Melanocyte of skin (primary cell): ENCODE data around the gene DUS1L. TPM values are rescaled to one million over a fixed set of nuclear protein-coding genes. Genes with fewer than 3 reads are reported as not detected.

ENCODE experiments used
- total RNA-seq, 2 donors: library from RNA; depleted of rRNA; stranded (reverse); fragments of >200 nt; gene quantifications; 2 replicates each; pipeline ENCODE4 v1.2.3, GENCODE V29; 2012

The DUS1L gene
- 10 to 100 TPM; 64.0 to 81.3 TPM for total RNA-seq

GRCh38 chr17:82065638-82066303, at the start of gene DUS1L:
TSS of gene DUS1L (minus strand) at chr17:82065804. CDS start at chr17:82065059, 745 bp downstream.

DNA sequence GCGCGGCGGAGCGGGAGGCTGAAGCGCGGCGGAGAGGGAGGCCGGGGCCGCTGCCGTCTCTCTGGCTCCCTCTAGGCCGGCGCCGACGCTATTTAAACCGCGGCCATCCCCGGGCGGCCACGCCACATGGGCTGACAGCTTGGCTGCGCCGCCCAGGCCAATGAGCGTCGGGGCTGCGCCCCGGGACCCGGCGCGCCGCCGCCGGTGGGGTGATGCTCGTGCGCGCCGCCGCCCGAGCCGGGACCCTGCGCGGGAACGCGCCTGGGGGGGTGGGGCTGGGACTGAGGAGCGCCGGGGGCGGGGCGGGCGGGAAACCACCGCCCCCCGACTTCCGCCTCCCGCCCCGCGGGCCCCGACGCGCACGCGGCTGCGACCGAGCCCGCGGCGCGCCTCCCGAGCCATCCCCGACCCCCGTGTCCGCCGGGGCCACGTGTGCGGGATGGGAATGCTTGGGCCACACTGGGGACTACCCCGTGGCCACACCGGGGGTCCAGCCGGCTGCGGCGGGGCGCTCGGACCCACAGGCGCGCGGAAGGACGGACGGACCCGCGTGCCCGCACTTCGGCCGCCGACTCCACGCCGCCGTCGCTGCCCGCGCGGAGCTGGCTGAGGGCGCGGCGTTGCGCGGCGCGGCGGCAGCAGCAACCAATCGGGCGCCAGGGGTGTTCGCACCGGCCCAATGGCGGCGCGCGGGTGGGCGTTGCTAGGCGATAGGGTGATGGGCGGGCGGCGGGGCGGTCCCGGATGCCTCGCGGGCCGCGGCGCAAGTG, 32.8 kb upstream of the DUS1L start, which contains the start of gene FASN:
FASN (minus strand) TSS at position 68 of the 770 bp plus-strand sequence. CDS start 1,791 bp downstream, outside the sequence.

DNA sequence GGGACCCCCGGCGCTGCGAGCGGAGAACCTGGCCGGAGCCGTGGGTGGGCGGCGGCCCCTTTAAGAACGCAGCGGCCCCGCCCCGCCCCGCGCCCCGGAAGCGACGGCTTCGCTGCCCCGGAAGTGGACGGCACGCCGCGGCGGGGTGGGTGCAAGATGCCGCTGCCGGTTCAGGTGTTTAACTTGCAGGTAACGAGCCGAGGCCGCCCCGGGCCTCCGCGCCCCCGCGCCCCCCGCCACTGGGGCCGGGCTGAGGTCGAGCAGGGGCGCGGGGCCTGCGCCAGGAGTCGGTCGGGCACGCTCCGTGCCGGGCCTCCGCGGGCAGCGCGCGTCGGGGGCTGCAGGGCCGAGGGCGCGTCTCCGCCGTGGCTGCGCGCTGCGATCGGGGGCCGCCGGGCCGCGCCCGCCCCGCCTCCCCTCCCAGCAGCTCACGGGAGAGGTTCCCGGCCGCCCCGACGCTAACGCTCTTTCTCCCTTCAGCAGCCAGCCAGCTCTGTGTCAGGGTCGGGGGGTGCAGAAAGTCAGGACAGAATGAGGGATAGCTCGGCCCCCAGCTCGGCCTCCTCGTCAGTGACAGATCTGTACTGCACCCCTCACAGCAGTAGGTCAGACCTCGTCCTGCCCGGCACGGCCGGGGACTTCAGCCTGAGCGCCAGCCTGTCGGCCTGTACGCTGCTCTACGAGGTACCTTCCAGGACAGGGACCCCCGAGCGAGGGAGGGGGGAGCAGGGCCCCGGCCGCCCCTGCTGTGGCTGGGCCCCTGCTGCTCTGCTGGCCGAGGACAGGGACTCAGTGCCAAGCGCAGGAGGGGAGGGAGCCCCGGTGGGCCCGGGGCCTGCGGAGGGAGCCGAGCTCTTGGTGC, 13.6 kb downstream of the DUS1L start, which contains the start of the genes GPS1 and RFNG:
GPS1 (plus strand) TSS at position 123 of the 862 bp plus-strand sequence; CDS start at position 157, 34 bp downstream.
RFNG (minus strand) TSS at position 36 of the 862 bp plus-strand sequence. CDS start 45 bp downstream, outside the sequence.

DNA sequence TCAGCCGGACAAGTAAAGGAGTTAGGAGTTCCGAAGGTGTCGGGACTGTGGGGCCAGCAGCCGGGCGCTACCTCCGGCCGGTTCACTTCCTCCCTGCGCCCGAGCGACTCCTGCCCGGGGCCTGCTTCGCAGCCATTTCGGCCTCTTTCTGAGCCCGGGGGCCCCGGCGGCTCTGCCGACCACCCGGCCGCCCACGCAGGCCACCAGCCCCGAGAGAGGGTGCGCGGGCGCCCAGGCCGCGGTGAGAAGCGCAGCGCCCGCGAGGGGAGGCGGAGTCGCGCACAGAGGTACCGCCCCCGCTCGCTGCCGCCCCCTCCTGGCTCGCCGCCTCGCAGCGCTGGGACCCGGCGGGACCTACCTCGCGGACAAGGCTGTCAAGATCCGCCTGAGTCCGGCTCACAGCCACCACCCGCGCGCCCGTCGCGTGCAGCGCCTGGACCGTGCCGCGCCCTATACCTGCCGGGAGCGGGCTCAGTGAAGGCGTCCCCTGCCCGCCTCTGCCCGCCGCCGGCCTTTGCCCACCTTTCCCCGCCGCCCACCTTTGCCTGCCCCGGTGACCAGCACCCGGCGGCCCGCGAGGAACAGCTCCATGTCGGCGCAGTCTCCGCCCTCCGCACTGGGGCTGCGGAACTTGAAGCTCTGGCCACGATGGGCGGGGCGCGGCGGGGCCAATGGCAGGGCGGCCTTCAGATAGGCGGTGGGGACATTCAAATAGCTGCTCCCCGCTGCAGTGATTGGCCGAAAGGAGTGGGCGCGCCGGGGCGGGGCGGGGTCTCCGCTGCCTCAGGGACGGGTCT, 28.3 kb downstream of the DUS1L start, which contains the start of gene DCXR:
DCXR (minus strand) TSS at position 606 of the 797 bp plus-strand sequence; CDS start at position 591, 15 bp downstream.

GRCh38 chr17:82031303-82031884, 34.2 kb downstream of the DUS1L start, which contains the start of gene RAC3:
TSS of gene RAC3 (plus strand) at chr17:82031678. CDS start at chr17:82031762, 84 bp downstream.

DNA sequence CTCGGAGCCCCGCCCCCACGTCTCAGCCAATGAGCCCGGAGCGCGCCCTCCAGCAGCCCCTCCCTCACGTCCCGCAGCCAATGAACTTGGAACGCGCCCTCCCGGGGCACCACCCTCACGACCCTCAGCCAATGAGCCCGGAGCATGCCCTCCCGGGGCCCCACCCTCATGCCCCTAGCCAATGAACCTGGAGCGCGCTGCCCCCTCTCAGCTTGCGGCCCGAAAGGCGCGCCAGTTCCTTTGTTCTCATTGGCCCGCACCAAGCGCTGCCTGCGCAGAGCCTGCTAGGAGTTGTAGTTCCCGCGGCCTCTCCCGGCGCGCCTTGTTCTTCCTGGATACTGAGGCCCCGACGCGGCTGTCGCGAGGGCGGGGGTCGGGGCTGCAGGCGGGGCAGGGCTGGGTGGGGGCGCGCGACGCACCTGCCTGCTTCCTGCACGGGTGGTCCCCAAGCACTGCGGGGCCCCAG, 42.6 kb downstream of the DUS1L start, which contains the start of gene LRRC45:
LRRC45 (plus strand) TSS at position 325 of the 466 bp plus-strand sequence. CDS start 339 bp downstream, outside the sequence.

GRCh38 chr17:82022310-82022980, 43.2 kb downstream of the DUS1L start, which contains the start of gene CENPX:
TSS of gene CENPX (minus strand) at chr17:82022878. CDS start at chr17:82022861, 17 bp downstream.

Other genes with a start within 250 kb of the DUS1L start
- gene MCRIP1, start 232.5 kb downstream of the DUS1L start, total RNA-seq = 10 to 100 TPM; 84.9 to 98.4 TPM
- not detected for gene PPP1R27, start 230.8 kb downstream of the DUS1L start, total RNA-seq
- gene P4HB, start 205.3 kb downstream of the DUS1L start, total RNA-seq = 100 to 1,000 TPM; 383 to 481 TPM
- gene ARHGDIA, start 194.5 kb downstream of the DUS1L start, total RNA-seq = 100 to 1,000 TPM; 192 to 263 TPM
- 100 to 1,000 TPM in 1 of 2 donors, 10 to 100 TPM in 1; 71.6 to 187 TPM for gene ALYREF, start 174.2 kb downstream of the DUS1L start, total RNA-seq
- gene ANAPC11, start 174.1 kb downstream of the DUS1L start, total RNA-seq = 100 to 1,000 TPM; 113 to 141 TPM
- 1 to 10 TPM in 1 of 2 donors, not detected in 1; 1.0 TPM for gene NPB, start 163.6 kb downstream of the DUS1L start, total RNA-seq
- gene PCYT2, start 154.4 kb downstream of the DUS1L start, total RNA-seq = 10 to 100 TPM; 71.6 to 82.9 TPM
- 10 to 100 TPM; 14.1 to 15.3 TPM for gene SIRT7, start 147.6 kb downstream of the DUS1L start, total RNA-seq
- gene MAFG, start 138.1 kb downstream of the DUS1L start, total RNA-seq = 10 to 100 TPM; 23.1 to 33.0 TPM
- gene PYCR1, start 128.5 kb downstream of the DUS1L start, total RNA-seq = 10 to 100 TPM in 1 of 2 donors, 1 to 10 TPM in 1; 8.3 to 14.3 TPM
- not detected for gene MYADML2, start 118.6 kb downstream of the DUS1L start, total RNA-seq
- gene NOTUM, start 104.6 kb downstream of the DUS1L start, total RNA-seq = not detected
- gene ASPSCR1, start 88.2 kb downstream of the DUS1L start, total RNA-seq = 10 to 100 TPM; 23.6 to 33.7 TPM
- gene CENPX, start 42.9 kb downstream of the DUS1L start, total RNA-seq = 10 to 100 TPM; 24.8 to 72.9 TPM
- 10 to 100 TPM; 14.8 to 30.0 TPM for gene LRRC45, start 42.5 kb downstream of the DUS1L start, total RNA-seq
- 10 to 100 TPM; 10.3 to 13.7 TPM for gene RAC3, start 34.1 kb downstream of the DUS1L start, total RNA-seq
- 10 to 100 TPM; 50.9 to 62.6 TPM for gene DCXR, start 28.1 kb downstream of the DUS1L start, total RNA-seq
- gene RFNG, start 14.0 kb downstream of the DUS1L start, total RNA-seq = 10 to 100 TPM; 20.3 to 26.3 TPM
- 100 to 1,000 TPM; 100 to 150 TPM for gene GPS1, start 13.9 kb downstream of the DUS1L start, total RNA-seq
- gene FASN, start 32.4 kb upstream of the DUS1L start, total RNA-seq = 100 to 1,000 TPM; 134 to 239 TPM
- 10 to 100 TPM in 1 of 2 donors, 1 to 10 TPM in 1; 9.3 to 17.3 TPM for gene CCDC57, start 147.0 kb upstream of the DUS1L start, total RNA-seq
- gene SLC16A3, start 163.2 kb upstream of the DUS1L start, total RNA-seq = 10 to 100 TPM; 15.1 to 45.6 TPM
- 10 to 100 TPM; 51.6 to 64.9 TPM for gene CSNK1D, start 207.9 kb upstream of the DUS1L start, total RNA-seq